Activated CD4-positive, alpha-beta T cell treated with anti-CD3 and anti-CD28 coated beads for 1 hour (primary cell): ENCODE results near the gene ZNF784.

ENCODE experiments used
- DNase-seq: peaks from one replicate; pipeline ENCODE4 v3.0.0-alpha.2; 2020

Gene ZNF784

GRCh38 chr19:55624109-55625003 is at the start of gene ZNF784:
ZNF784 (minus strand) TSS chr19:55624566; CDS start chr19:55624561, 5 bp downstream.
- DNase-seq: peak; percentile 94

GRCh38 chr19:55673889-55674288 is 49.5 kb upstream of the ZNF784 start:
- DNase-seq: no peak

DNA sequence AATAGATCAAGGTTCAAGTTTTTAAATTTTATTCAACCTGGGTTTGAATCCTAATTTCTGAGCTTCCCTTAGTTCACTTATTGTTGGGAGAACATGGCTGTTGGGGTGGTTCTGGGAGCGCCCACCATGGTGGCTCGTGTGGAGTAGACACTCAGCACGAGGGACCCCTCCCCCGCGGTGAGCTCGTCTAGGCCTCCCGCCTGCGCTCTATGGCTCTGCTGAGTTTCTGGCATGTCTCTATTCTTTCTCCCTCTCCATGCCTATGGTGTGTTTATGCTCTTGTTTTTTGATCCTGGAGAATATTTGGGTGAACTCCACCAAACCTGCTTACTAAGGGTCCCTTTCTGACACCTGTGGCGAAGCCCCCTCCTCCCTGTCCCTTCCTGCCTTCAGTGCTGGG is 49.1 kb upstream of the ZNF784 start:
- DNase-seq: no peak

DNA sequence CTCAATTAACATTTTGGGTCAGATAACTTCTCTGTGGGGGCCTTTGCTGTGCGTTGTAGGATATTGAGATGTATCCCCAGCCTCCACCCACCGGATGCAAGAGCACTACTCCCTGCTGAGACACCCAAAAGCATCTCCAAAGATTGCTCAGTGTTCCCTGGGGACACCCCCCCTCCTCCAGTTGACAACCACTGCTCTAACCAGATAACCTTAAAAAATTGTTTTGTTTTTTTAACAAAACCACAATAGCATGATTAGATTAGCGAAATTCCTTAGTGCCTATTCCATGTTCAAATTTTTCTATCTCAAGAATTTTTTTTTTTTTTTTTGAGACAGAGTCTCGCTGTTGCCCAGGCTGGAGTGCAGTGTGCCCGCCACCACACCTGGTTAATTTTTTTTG is 48.1 kb upstream of the ZNF784 start:
- no peak for DNase-seq

- DNase-seq: no peak
These were observed 46.6 kb upstream of the ZNF784 start for GRCh38 chr19:55671054-55671378.

DNA sequence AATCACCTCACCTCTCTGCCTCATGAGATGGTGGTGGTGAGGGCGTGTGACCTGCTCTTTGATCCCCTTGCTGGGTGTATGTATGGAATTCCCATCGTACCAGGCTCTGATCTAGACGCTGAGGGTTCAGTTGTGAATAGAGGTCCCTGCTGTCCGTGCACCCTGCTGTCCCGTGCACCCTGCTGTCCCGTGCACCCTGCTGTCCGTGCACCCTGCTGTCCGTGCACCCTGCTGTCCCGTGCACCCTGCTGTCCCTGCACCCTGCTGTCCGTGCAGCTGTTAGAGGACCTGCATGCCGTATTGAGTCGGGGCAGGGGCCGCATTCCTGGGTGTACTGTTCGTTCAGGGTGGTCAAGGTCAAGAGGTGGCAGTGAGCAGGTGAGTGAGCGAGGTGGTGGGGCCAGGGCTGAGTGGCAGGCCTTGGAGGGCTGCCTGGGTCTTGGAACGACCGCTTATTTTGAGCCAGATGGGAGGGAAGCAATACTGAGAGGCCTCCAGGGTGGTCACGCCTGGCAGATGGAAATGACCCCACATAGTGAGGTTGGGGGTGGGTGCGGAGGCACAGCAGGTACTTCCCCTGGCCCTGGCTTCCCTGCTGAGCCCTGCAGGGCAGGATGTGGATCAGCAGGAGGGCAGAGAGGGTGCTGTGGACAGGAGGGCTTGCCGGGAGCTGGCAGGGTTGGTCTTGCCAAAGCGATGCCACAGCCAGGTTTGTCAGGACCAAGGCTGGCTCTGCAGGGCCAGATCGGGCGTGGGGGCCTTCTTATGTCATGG is 46.1 kb upstream of the ZNF784 start:
- peak; percentile 27 for DNase-seq

DNA sequence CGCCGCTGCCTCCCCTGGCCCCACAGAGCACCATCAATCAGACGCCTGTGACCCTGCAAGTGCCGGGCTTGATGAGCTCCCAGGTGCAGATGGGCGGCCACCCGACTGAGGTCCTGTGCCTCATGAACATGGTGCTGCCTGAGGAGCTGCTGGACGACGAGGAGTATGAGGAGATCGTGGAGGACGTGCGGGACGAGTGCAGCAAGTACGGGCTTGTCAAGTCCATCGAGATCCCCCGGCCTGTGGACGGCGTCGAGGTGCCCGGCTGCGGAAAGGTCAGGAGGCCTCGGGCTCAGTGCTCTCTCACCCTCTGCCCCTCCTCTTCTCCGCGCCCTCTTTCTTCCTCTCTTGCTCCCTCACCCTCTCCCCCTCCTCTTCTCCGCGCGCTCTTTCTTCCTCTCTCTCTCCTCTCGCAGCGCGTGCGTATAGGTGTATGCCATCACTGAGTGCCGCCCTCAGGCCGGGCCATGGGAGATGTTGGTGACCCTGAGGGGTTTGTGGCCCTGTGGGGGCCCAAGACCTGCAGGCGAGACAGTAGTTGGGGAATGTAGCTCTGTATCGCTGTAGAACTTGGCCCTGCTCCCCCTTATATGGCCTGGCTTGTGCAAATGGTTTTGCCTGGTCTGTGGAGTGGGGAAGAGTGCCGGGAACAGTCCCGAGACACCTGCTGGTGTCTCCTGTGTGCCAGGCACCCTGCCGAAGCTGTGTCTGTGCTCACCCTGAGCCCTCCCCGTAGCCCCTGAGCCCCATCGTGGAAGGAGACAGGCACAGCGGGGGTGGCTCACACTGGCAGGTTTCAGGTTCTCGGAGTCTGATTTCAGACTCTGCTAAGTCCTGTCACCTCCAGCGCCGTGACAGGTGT is 45.3 kb upstream of the ZNF784 start:
- DNase-seq: no peak

DNA sequence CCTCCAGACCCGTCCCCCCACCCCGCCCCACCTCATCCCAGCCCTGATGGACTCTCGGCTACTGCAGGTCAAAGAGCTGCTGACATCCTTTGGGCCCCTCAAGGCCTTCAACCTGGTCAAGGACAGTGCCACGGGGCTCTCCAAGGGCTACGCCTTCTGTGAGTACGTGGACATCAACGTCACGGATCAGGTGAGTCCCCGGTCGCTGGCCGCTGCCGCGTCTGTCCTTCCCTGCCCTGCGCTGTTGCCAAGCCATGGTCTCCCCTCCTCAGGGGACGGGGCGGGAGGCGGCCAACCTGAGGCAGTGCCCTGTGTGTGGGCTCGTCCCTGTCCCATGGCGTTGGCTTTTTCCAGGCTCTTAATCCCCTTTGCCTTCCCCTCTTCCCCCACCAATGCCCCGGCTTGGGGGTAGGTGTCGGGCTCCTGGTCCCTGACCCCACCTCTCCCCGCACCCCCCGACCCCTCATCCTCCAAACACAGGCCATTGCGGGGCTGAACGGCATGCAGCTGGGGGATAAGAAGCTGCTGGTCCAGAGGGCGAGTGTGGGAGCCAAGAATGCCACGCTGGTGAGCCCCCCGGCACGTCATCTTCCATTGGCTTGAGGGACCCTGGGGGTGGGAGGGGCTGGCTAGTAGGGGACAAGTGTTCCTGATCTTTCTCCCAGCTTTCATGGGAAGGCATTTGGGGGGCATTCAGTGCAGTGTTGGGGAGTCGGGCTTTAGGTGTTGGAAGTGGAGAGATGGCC is 44.4 kb upstream of the ZNF784 start:
- no peak for DNase-seq

DNA sequence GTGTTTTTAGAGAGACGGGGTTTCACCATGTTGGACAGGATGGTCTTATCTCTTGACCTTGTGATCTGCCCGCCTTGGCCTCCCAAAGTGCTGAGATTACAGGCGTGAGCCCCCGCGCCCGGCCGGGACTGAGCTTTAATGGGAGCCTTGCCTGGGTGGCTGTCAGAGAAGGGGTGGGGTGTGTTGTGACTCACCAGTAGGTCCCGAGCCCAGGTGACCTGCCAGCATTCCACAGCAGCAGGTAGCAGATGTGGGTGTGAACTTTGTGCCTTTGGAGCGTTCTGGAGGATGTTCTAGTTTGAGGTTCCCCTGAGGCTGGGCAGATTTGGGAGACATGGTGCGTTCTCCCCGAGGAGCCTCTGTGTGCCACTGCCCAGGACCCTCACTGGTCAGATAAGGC is 43.6 kb upstream of the ZNF784 start:
- DNase-seq: no peak

GRCh38 chr19:55667511-55667910 is 43.1 kb upstream of the ZNF784 start:
- no peak for DNase-seq

GRCh38 chr19:55667006-55667381 is 42.6 kb upstream of the ZNF784 start:
- no peak for DNase-seq

- no peak for DNase-seq
These were observed 42.1 kb upstream of the ZNF784 start for GRCh38 chr19:55666343-55667005.

DNA sequence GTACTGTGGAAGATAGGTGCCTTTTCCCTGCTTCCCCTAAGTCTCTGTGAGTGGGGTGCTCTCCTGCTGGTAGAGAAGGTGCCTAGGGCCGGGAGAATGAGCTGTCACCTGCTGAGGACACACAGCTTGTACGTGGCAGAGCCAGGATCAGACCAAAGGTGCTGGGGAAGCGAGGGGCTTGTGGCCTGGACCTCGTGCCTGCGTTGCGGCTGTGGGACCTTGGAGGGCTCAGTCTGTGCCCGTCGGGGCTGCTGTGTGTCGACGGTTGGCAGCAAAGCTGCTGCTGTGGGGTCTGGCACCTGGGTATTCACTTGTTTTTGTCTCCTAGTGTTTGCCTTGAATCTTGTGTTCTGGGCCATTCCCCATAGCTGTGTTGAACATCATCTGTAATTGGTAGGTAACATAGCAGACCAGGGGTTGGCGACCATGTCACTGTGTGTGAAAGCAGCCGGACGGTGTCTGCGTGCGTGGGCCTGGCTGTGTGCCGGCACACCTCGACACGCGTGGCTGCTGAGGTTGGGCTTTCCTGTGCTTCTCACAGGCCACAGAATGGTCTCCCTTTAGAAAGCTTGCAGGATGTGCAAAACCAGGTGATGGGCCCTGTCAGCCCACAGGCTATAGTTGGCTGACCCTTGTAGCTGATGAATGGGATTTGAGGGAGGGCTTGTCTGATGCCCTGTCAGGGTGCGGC is 39.6 kb upstream of the ZNF784 start:
- no peak for DNase-seq

DNA sequence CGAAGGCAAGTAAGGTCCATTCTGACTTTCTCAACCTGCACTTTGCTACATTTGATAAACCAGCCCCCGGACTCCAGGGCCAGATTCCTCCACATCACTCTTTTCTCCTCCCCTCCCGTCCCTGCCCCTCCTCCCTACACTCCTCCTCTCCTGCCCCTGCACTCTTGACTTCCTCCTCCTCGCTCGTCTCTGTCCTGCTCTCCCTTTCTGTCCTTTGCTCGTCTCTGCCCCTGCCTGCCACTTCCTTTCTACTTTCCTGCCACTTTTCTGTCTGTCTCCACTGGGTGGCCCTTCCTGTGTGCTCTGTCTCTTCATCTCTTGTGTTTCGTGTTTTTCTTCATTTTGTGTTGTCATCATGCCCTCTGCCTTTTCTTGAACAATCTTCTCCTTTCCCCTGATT is 37.5 kb upstream of the ZNF784 start:
- DNase-seq: no peak

GRCh38 chr19:55660991-55661390 is 36.6 kb upstream of the ZNF784 start:
- no peak for DNase-seq

- no peak for DNase-seq
These were observed 36.0 kb upstream of the ZNF784 start for GRCh38 chr19:55660404-55660803.

DNA sequence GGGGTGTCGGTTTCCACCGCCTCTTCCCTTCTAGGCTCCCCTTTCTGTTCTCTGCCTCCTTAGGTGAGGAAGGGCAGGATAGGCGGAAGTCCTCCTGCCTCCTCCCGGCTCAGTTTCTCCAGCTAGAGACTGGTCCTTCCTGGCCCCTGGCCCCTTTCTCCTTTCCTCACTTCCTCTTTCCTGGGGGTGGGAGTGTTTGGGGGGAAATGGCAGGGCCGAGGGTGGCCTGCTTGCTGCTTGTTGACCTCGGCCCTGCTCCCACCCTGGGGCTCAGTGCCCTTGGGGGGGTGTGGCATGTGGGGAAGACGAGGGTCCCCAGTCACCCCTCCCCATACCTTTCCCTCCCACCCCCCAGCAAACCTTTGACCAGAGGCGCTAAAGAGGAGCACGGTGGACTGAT is 35.5 kb upstream of the ZNF784 start:
- no peak for DNase-seq

- no peak for DNase-seq
These were observed 34.6 kb upstream of the ZNF784 start for GRCh38 chr19:55658846-55659459.

GRCh38 chr19:55656988-55657747 is 32.8 kb upstream of the ZNF784 start:
- no peak for DNase-seq

- DNase-seq: no peak
These were observed 32.2 kb upstream of the ZNF784 start for GRCh38 chr19:55656552-55656951.
